CD14-positive monocyte (primary cell): ENCODE measurements around the gene LHFPL3. TPM values are rescaled to one million over a fixed set of nuclear protein-coding genes. Genes with fewer than 3 reads are reported as not detected.

ENCODE experiments used
- DNase-seq, 3 donors: peaks; one replicate each; pipeline ENCODE4 v3.0.0-alpha.2; 2011 to 2022
- H2AFZ ChIP-seq: 2 replicates; pipeline ENCODE4 v1.6.0; 2012; ENCODE audit warnings: mild to moderate bottlenecking, low read depth, low read length, inconsistent platforms; ENCODE audit not compliant: insufficient read depth, poor library complexity, severe bottlenecking
- H3K27ac ChIP-seq, 2 donors: 1 replicate in 1 of 2; 2 replicates in 1 of 2; pipeline ENCODE4 v1.5.1; 2012 to 2013; ENCODE audit warnings: low read length in 2 of 2, control low read depth in 1 of 2, inconsistent platforms in 1 of 2, low read depth in 1 of 2, mild to moderate bottlenecking in 1 of 2
- H3K27me3 ChIP-seq, 2 donors: one replicate each; pipeline versions ENCODE4 v1.6.0 to v1.6.1; 2011 to 2013; ENCODE audit warnings: low read length in 2 of 2; ENCODE audit not compliant: control insufficient read depth in 2 of 2, insufficient read depth in 2 of 2
- H3K36me3 ChIP-seq, 2 donors: replicated peaks in 1 of 2; 1 replicate in 1 of 2; 2 replicates in 1 of 2; pipeline versions ENCODE4 v1.5.1 to v1.6.1; 2012 to 2013; ENCODE audit warnings: low read length in 2 of 2, control low read depth in 1 of 2, inconsistent platforms in 1 of 2, mild to moderate bottlenecking in 1 of 2; ENCODE audit not compliant: insufficient read depth in 2 of 2, control insufficient read depth in 1 of 2
- H3K4me1 ChIP-seq, 2 donors: 1 replicate in 1 of 2; 2 replicates in 1 of 2; pipeline versions ENCODE4 v1.5.1 to v1.6.1; 2012 to 2013; ENCODE audit warnings: low read length in 2 of 2, control low read depth in 1 of 2, inconsistent platforms in 1 of 2, mild to moderate bottlenecking in 1 of 2, moderate library complexity in 1 of 2; ENCODE audit not compliant: insufficient read depth in 2 of 2, control insufficient read depth in 1 of 2
- H3K4me2 ChIP-seq: replicated peaks from 2 replicates; pipeline ENCODE3; 2012; ENCODE audit warnings: low read length, moderate library complexity, mild to moderate bottlenecking; ENCODE audit not compliant: poor library complexity, severe bottlenecking; ENCODE audit errors: extremely low read depth
- H3K4me3 ChIP-seq, 3 experiments: fragments of 200-600 bp in 1 of 3; sonication (generic) in 1 of 3; replicated peaks in 1 of 3; 1 replicate in 2 of 3; 2 replicates in 1 of 3; pipeline ENCODE4 v1.5.1; 2011 to 2013; ENCODE audit warnings: low read length in 3 of 3, mild to moderate bottlenecking in 3 of 3, control low read depth in 2 of 3, low read depth in 2 of 3, inconsistent platforms in 1 of 3, moderate library complexity in 1 of 3
- H3K79me2 ChIP-seq: 2 replicates; pipeline ENCODE4 v1.6.0; 2012; ENCODE audit warnings: mild to moderate bottlenecking, control low read depth, inconsistent platforms, low read length, moderate library complexity; ENCODE audit not compliant: insufficient read depth
- H3K9ac ChIP-seq: 2 replicates; pipeline ENCODE4 v1.6.0; 2017; ENCODE audit warnings: low read length, mild to moderate bottlenecking; ENCODE audit not compliant: insufficient read depth, poor library complexity, severe bottlenecking
- H3K9me3 ChIP-seq, 2 donors: replicated peaks in 1 of 2; 1 replicate in 1 of 2; 2 replicates in 1 of 2; pipeline versions ENCODE4 v1.5.1 to v1.6.1; 2012 to 2013; ENCODE audit warnings: low read length in 2 of 2, control low read depth in 1 of 2; ENCODE audit not compliant: control insufficient read depth in 1 of 2, insufficient read depth in 1 of 2
- H4K20me1 ChIP-seq: 2 replicates; pipeline ENCODE4 v1.6.0; 2012; ENCODE audit warnings: mild to moderate bottlenecking, low read length, control low read depth, moderate library complexity; ENCODE audit not compliant: insufficient read depth
- H3K27ac Mint-ChIP-seq, 7 donors: one replicate each; pipeline ENCODE4 v1.8.0; 2020; ENCODE audit warnings: mild to moderate bottlenecking in 7 of 7, mixed read lengths in 7 of 7, moderate library complexity in 6 of 7, inconsistent platforms in 2 of 7
- H3K27me3 Mint-ChIP-seq, 3 donors: one replicate each; pipeline ENCODE4 v1.8.0; 2021 to 2022; ENCODE audit warnings: low read depth in 3 of 3, mild to moderate bottlenecking in 3 of 3, mixed read lengths in 3 of 3, moderate library complexity in 3 of 3, inconsistent platforms in 1 of 3
- H3K36me3 Mint-ChIP-seq, 2 donors: one replicate each; pipeline ENCODE4 v1.8.0; 2020; ENCODE audit warnings: mixed read lengths in 2 of 2, inconsistent platforms in 1 of 2, mild to moderate bottlenecking in 1 of 2
- H3K4me1 Mint-ChIP-seq: one replicate; pipeline ENCODE4 v1.8.0; 2020; ENCODE audit warnings: mild to moderate bottlenecking, mixed read lengths
- H3K4me3 Mint-ChIP-seq, 2 donors: one replicate each; pipeline ENCODE4 v1.8.0; 2020; ENCODE audit warnings: mild to moderate bottlenecking in 2 of 2, mixed read lengths in 2 of 2, moderate library complexity in 1 of 2
- H3K9me3 Mint-ChIP-seq, 7 donors: one replicate each; pipeline ENCODE4 v1.8.0; 2020 to 2022; ENCODE audit warnings: mixed read lengths in 7 of 7, mild to moderate bottlenecking in 6 of 7, moderate library complexity in 6 of 7, inconsistent platforms in 2 of 7
- WGBS: methylation state at CpG from one replicate; pipeline ENCODE4 v1.1.5; 2013; ENCODE audit warnings: missing lambda C conversion rate; ENCODE audit not compliant: insufficient coverage; 5-methylcytosine and 5-hydroxymethylcytosine counted together
- intact Hi-C, 2 donors: fragments of 100-400 bp; cut with micrococcal nuclease; formaldehyde crosslinking; loops; one replicate each; pipeline versions ENCODE4 v1.15.0 to v1.15.1; 2023
- polyA plus RNA-seq, 3 donors: library from polyadenylated mRNA; depleted of rRNA in 1 of 3; unstranded in 2 of 3; stranded (reverse) in 1 of 3; fragments of 300-500 nt in 2 of 3; fragments of >200 nt in 1 of 3; fragmentation: Illumina TruSeq in 2 of 3; gene quantifications; 1 replicate in 2 of 3; 2 replicates in 1 of 3; pipeline ENCODE4 v1.2.3, GENCODE V29; 2012 to 2021
- TF ChIP-seq, protein P1 (sequence below): fragments of 200-600 bp; IDR thresholded peaks from one replicate; pipeline ENCODE4 v1.8.0; 2022; ENCODE audit warnings: antibody characterized with exemption, mild to moderate bottlenecking

Gene LHFPL3
- polyA plus RNA-seq, 3 donors, result not detected

- no peaks in the 10 kb centered on the region for H3K27me3 ChIP-seq
- no peak overlapping the region for H2AFZ ChIP-seq
- no peak overlapping the region for H3K9ac ChIP-seq
- H3K27ac Mint-ChIP-seq, result no peak overlapping the region
- no peaks in the 10 kb centered on the region for H3K36me3 Mint-ChIP-seq
- H3K27me3 Mint-ChIP-seq, result peaks cover 0 to 4% (median 0%) of the 10 kb centered on the region in 3 donors
- no peak overlapping the region for H3K4me3 ChIP-seq
- no peaks in the 10 kb centered on the region for H3K9me3 Mint-ChIP-seq
- no peaks in the 10 kb centered on the region for H3K79me2 ChIP-seq
- H3K36me3 ChIP-seq, result no peaks in the 10 kb centered on the region
- peaks cover 20% of the 10 kb centered on the region for H3K4me1 Mint-ChIP-seq
- TF ChIP-seq, protein P1, sequence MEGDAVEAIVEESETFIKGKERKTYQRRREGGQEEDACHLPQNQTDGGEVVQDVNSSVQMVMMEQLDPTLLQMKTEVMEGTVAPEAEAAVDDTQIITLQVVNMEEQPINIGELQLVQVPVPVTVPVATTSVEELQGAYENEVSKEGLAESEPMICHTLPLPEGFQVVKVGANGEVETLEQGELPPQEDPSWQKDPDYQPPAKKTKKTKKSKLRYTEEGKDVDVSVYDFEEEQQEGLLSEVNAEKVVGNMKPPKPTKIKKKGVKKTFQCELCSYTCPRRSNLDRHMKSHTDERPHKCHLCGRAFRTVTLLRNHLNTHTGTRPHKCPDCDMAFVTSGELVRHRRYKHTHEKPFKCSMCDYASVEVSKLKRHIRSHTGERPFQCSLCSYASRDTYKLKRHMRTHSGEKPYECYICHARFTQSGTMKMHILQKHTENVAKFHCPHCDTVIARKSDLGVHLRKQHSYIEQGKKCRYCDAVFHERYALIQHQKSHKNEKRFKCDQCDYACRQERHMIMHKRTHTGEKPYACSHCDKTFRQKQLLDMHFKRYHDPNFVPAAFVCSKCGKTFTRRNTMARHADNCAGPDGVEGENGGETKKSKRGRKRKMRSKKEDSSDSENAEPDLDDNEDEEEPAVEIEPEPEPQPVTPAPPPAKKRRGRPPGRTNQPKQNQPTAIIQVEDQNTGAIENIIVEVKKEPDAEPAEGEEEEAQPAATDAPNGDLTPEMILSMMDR, result no peak
- no peak overlapping the region for H3K27ac ChIP-seq
- no peak for DNase-seq
- H3K4me2 ChIP-seq, result no peak overlapping the region
- H3K4me1 ChIP-seq, result peaks cover 14 to 23% of the 10 kb centered on the region in 2 donors
- H4K20me1 ChIP-seq, result no peaks in the 10 kb centered on the region
- H3K9me3 ChIP-seq, result no peaks in the 10 kb centered on the region
- intact Hi-C loops, result no loop called here
- H3K4me3 Mint-ChIP-seq, result no peak overlapping the region
These were observed 563.5 kb downstream of the LHFPL3 start for GRCh38 chr7:104891949-104892348.

GRCh38 chr7:104894314-104894713 is 565.9 kb downstream of the LHFPL3 start:
- peaks cover 14 to 27% of the 10 kb centered on the region in 2 donors for H3K4me1 ChIP-seq
- TF ChIP-seq, protein P1, result no peak
- no peak overlapping the region for H3K27ac ChIP-seq
- Mint-ChIP-seq H3K27ac (peak overlapping the region in 1 of 7 donors; percentile 24), H3K27me3 (peaks cover 0 to 3% (median 3%) of the 10 kb centered on the region in 3 donors), H3K4me3 (no peak overlapping the region), H3K4me1 (peaks cover 29% of the 10 kb centered on the region), H3K36me3 (no peaks in the 10 kb centered on the region), H3K9me3 (no peaks in the 10 kb centered on the region)
- H4K20me1 ChIP-seq, result no peaks in the 10 kb centered on the region
- H3K4me2 ChIP-seq, result no peak overlapping the region
- WGBS, result no CpG with 5 or more reads among the region's 1 CpG
- H3K9me3 ChIP-seq, result no peaks in the 10 kb centered on the region
- H3K27me3 ChIP-seq, result no peaks in the 10 kb centered on the region
- H2AFZ ChIP-seq, result no peak overlapping the region
- no peak overlapping the region for H3K9ac ChIP-seq
- no peak for DNase-seq
- H3K36me3 ChIP-seq, result no peaks in the 10 kb centered on the region
- no peak overlapping the region for H3K4me3 ChIP-seq
- intact Hi-C loops, result no loop called here
- no peaks in the 10 kb centered on the region for H3K79me2 ChIP-seq
